Neural progenitor cell (in vitro differentiated cells): ENCODE data around the gene NTN4.

ENCODE experiments used
- EZH2 ChIP-seq: fragments of 200-600 bp; sonication (generic); IDR thresholded peaks from 2 replicates; pipeline ENCODE4 v1.6.1; 2017; ENCODE audit warnings: antibody characterized with exemption, mild to moderate bottlenecking, moderate library complexity
- TF ChIP-seq, protein P1 (sequence below): fragments of 200-600 bp; sonication (generic); IDR thresholded peaks from 2 replicates; pipeline ENCODE4 v1.5.1; 2017; ENCODE audit warnings: antibody characterized with exemption, mild to moderate bottlenecking

GRCh38 chr12:95653771-95654546, 136.6 kb downstream of the NTN4 start:
- no peak for TF ChIP-seq EZH2
- TF ChIP-seq, protein P1, sequence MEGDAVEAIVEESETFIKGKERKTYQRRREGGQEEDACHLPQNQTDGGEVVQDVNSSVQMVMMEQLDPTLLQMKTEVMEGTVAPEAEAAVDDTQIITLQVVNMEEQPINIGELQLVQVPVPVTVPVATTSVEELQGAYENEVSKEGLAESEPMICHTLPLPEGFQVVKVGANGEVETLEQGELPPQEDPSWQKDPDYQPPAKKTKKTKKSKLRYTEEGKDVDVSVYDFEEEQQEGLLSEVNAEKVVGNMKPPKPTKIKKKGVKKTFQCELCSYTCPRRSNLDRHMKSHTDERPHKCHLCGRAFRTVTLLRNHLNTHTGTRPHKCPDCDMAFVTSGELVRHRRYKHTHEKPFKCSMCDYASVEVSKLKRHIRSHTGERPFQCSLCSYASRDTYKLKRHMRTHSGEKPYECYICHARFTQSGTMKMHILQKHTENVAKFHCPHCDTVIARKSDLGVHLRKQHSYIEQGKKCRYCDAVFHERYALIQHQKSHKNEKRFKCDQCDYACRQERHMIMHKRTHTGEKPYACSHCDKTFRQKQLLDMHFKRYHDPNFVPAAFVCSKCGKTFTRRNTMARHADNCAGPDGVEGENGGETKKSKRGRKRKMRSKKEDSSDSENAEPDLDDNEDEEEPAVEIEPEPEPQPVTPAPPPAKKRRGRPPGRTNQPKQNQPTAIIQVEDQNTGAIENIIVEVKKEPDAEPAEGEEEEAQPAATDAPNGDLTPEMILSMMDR = no peak
